ENCODE measurements around the gene FBLN1.

- no peak for TF ChIP-seq EZH2 (IDR thresholded peaks at IDR 0.05; ENCODE audit: borderline replicate concordance, low read length)
- TF ChIP-seq CTCF (conservative IDR thresholded peaks at IDR 0.05 in 1 of 2, IDR thresholded peaks at IDR 0.05 in 1 of 2; ENCODE audit: extremely low read depth in 1 of 2, insufficient read depth in 1 of 2, low read depth in 1 of 2, low read length in 2 of 2), result no peak
These were observed 126.9 kb downstream of the FBLN1 start for GRCh38 chr22:45629469-45630089.
